Fibroblast of the aortic adventitia (primary cell): ENCODE measurements around the gene CATSPERZ. TPM values are rescaled to one million over a fixed set of nuclear protein-coding genes. Genes with fewer than 3 reads are reported as not detected.

Source experiments
- DNase-seq: peaks from one replicate; pipeline ENCODE4 v3.0.0-alpha.2; 2010; ENCODE audit warnings: low read depth
- H3K4me3 ChIP-seq: 2 replicates; pipeline ENCODE4 v1.5.1; 2011; ENCODE audit warnings: low read depth, mild to moderate bottlenecking, control low read depth, low read length, moderate library complexity
- CTCF ChIP-seq: IDR thresholded peaks from 2 replicates; pipeline ENCODE4 v1.5.1; 2011; ENCODE audit warnings: mild to moderate bottlenecking, low read length, control low read depth, inconsistent platforms; ENCODE audit not compliant: insufficient read depth
- total RNA-seq: library from RNA; depleted of rRNA; stranded (reverse); fragments of >200 nt; gene quantifications from 2 replicates; pipeline ENCODE4 v1.2.3, GENCODE V29; 2012; ENCODE audit warnings: low replicate concordance

CATSPERZ gene
- not detected in 2 replicates for total RNA-seq

GRCh38 chr11:64299847-64300648, at the start of gene CATSPERZ:
Gene CATSPERZ (plus strand): TSS chr11:64300358. CDS start chr11:64300411, 53 bp downstream.
- DNase-seq, result no peak
- TF ChIP-seq CTCF, result no peak
- H3K4me3 ChIP-seq, result peak within 1 kb of the TSS; percentile 31

- peak overlapping the region; percentile 72 for H3K4me3 ChIP-seq
- no peak for TF ChIP-seq CTCF
- no peak for DNase-seq
These were observed 49.6 kb upstream of the CATSPERZ start for GRCh38 chr11:64250415-64251015.

GRCh38 chr11:64251016-64251752, 49.0 kb upstream of the CATSPERZ start, which contains the start of gene PLCB3:
Gene PLCB3 (plus strand): TSS chr11:64251530. CDS start chr11:64251650, 120 bp downstream.
- peak; percentile 58 for TF ChIP-seq CTCF
- peak within 1 kb of the TSS; percentile 82 for H3K4me3 ChIP-seq
- DNase-seq, result no peak

- DNase-seq, result no peak
- TF ChIP-seq CTCF, result no peak
- H3K4me3 ChIP-seq, result peak overlapping the region; percentile 82
These were observed 48.5 kb upstream of the CATSPERZ start for GRCh38 chr11:64251753-64252002.

GRCh38 chr11:64252003-64252872, 47.9 kb upstream of the CATSPERZ start:
- no peak for DNase-seq
- peak; percentile 51 for TF ChIP-seq CTCF
- H3K4me3 ChIP-seq, result peak overlapping the region; percentile 82

- no peak for DNase-seq
- no peak for TF ChIP-seq CTCF
- H3K4me3 ChIP-seq, result peak overlapping the region; percentile 82
These were observed 47.1 kb upstream of the CATSPERZ start for GRCh38 chr11:64253043-64253442.
